GM10248 (cell line): ENCODE results near the gene TAF13.

Experiments used
- CTCF ChIA-PET: fragments of 300-600 bp; sonication (Branson Sonifier 250); formaldehyde crosslinking; extraction: SDS; loops from one replicate; lab custom pipeline; 2021; ENCODE audit warnings: antibody characterized with exemption; lab: Yijun Ruan, JAX
- POLR2A ChIA-PET: fragments of 350-650 bp; sonication (Branson Sonifier 250); formaldehyde crosslinking; extraction: SDS; loops from one replicate; lab custom pipeline; 2020; ENCODE audit warnings: antibody characterized with exemption; lab: Yijun Ruan, JAX
- DNase-seq: peaks from one replicate; pipeline ENCODE4 v3.0.0; 2012; ENCODE audit errors: extremely low spot score
- TF ChIP-seq, protein P1 (sequence below): IDR thresholded peaks from 2 replicates; pipeline ENCODE4 v1.5.1; 2012; ENCODE audit warnings: mild to moderate bottlenecking, low read depth; ENCODE audit errors: extremely low read depth, missing control alignments, control extremely low read depth

TAF13 gene

DNA sequence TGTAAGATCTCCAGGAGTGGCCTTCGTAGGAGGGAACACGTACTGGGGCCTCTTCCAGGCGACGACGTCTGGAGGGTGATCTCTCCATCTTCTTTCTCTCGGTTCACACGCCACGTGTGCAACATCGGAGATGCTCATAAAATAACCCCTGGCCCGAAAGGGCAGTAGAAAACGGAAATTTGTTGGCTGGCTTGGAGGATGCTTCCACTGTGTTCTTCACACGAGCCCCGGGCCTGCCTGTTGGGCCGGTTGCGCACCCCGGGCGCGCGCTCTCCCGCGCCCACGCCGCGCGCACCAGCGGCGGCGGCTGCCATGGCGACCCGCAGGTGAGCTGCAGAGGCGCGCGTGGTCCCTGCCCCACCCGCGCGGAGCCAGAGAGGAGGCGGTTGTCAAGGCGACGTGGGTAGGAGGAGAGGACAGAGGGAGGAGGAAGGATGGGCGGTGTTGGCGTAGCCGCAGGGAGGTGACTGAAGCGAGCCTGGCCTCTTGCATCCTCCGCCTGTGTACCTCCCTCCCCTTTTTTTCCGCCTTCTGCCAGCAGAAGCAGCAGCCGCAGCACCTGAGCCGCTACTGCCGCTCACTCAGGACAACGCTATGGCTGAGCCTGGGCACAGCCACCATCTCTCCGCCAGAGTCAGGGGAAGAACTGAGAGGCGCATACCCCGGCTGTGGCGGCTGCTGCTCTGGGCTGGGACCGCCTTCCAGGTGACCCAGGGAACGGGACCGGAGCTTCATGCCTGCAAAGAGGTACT is 38.0 kb upstream of the TAF13 start, which contains the start of gene ELAPOR1:
Gene ELAPOR1, plus strand, starts transcription at position 526 of the 752 bp plus-strand sequence. Its CDS starts 69 bp downstream, at position 595.
- DNase-seq: peak; percentile 76
- CTCF ChIA-PET: interaction anchor here (0.5 to 8.5 kb wide), 20 partner anchors 8 to 418 kb away, joined by 3 to 114 read pairs (median 5); partner anchors contain the start of gene TMEM167B

DNA sequence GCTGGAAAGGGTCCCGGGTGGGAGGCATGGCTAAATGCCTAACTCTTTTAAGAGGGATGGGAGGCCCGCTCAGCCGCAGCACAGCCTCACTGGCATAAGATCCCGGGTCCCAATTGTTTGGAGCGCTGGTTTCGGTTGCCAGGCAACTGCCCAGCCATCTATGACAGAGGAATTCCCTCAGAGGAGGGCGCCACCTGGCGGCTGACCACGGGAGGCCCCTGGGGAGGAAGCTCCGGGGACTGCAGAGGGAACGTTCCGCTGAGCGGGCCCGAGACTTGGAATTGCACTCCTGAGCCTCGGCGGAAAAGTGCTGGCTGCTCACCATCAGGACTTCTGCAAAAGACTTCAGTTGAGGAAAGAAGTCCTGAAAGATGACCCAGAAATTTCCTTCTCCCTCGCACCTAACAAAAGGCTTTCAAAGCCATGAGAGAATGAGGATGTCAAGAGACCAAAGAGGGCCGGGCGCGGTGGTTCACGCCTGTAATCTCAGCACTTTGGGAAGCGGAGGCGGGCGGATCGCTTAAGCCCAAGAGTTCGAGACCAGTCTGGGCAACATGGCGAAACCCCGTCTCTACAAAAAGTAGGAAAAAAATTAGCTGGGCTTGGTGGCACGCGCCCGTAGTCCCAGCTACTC is 37.0 kb upstream of the TAF13 start:
- peak; percentile 81 for DNase-seq
- CTCF ChIA-PET: interaction anchor here (0.6 to 8.5 kb wide), 45 partner anchors 9 to 600 kb away, joined by 3 to 114 read pairs (median 4); partner anchors contain the start of genes CLCC1, SARS1 and TMEM167B
- TF ChIP-seq, protein P1, sequence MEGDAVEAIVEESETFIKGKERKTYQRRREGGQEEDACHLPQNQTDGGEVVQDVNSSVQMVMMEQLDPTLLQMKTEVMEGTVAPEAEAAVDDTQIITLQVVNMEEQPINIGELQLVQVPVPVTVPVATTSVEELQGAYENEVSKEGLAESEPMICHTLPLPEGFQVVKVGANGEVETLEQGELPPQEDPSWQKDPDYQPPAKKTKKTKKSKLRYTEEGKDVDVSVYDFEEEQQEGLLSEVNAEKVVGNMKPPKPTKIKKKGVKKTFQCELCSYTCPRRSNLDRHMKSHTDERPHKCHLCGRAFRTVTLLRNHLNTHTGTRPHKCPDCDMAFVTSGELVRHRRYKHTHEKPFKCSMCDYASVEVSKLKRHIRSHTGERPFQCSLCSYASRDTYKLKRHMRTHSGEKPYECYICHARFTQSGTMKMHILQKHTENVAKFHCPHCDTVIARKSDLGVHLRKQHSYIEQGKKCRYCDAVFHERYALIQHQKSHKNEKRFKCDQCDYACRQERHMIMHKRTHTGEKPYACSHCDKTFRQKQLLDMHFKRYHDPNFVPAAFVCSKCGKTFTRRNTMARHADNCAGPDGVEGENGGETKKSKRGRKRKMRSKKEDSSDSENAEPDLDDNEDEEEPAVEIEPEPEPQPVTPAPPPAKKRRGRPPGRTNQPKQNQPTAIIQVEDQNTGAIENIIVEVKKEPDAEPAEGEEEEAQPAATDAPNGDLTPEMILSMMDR: peak; percentile 94
- POLR2A ChIA-PET: interaction anchor here (1.0 kb wide), 1 partner anchor 13 kb away, joined by 5 read pairs; no protein-coding TSS in a partner anchor

More for the DNA sequence above, 38.0 kb upstream of the TAF13 start, which contains the start of gene ELAPOR1:
- TF ChIP-seq, protein P1: no peak
- POLR2A ChIA-PET: interaction anchor here (0.8 kb wide), 1 partner anchor 14 kb away, joined by 4 read pairs; no protein-coding TSS in a partner anchor

DNA sequence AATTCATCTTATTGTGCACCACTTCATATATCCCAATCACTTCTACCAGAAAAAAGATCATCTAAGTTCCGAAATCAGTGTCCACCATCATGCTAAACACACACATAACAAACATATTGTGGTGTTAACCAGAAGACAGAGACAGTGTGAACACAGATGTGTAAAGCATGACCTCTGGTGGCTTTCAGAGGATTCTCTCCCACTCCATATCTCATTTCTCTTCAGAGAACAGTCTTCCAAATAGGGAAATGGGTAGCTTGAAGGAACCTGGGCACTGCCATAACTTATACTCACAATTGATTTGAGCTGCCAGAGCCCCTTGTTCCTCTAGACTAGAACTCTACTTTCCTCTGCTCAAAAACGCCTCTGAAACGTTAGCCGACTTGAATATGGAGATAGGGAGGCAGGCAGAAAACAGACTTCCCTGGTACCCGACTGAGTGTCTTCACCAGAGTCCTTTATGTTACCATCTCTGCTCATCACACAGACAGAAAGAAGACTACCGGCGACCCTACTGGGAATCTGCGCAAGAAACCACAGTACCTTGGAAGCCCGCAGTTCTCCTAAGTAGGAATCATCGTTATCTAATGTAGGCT is 36.4 kb upstream of the TAF13 start:
- DNase-seq: no peak
- TF ChIP-seq, protein P1: peak; percentile 46
- ChIA-PET POLR2A (interaction anchor here (1.0 kb wide), 1 partner anchor 12 kb away, joined by 5 read pairs; no protein-coding TSS in a partner anchor), CTCF (interaction anchor here (0.7 to 8.5 kb wide), 44 partner anchors 10 to 600 kb away, joined by 3 to 114 read pairs (median 4); partner anchors contain the start of genes CLCC1 and TMEM167B)

DNA sequence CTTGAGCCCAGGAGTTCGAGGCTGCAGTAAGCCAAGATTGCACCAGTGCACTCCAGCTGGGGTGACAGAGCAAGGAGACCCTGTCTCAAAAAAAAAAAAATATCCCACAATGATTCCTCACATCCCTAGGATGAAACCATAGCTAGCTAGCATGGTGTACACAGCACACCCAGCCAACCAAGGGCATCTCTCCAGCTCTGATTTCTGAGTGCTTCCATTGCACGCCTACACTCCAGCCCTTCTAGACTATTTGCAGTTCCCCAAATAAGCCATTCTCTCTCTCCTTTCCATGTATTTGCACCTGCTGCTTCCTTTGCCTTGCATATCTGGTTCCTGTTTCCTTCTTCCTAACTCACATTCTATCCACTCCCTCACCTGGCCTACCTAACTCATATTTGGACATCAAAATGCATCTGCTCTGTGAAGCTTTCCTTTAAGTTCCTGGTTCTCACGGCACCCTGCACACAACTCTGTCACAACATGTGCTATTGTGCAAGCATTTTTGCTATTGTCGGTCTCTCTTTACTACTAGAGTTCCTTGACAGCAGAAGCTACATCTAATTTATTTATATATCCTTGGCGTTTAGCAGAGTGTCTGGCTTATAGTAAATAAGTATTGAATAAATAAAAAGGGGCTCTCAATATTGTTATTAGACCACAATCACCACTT is 35.7 kb upstream of the TAF13 start:
- ChIA-PET POLR2A (interaction anchor here (0.7 kb wide), 1 partner anchor 143 kb away, joined by 5 read pairs; no protein-coding TSS in a partner anchor), CTCF (interaction anchor here (0.6 to 8.5 kb wide), 30 partner anchors 10 to 599 kb away, joined by 3 to 114 read pairs (median 5); partner anchors contain the start of gene CLCC1)
- TF ChIP-seq, protein P1: no peak
- no peak for DNase-seq

DNA sequence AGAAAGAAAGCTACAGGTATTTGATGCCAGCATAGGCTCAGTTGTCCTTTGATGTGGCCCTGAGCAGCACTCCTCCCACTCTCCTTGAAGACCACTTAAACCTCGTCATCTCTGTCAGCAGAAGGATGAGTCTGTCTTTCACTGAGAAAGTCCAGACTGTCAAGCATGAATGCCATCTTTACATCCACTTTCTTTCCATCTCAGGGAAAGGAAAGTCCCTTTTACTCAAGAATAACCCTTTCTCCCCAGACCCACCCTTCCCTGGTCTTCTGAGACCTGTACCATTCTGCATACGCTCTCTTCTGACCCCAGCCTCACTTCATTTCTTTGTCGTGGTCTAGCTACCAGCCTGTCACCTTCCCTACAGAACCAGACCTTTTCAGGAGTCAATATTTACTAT is 34.1 kb upstream of the TAF13 start:
- ChIA-PET POLR2A (no interaction called here), CTCF (interaction anchor here (0.9 to 8.5 kb wide), 6 partner anchors 9 to 282 kb away, joined by 3 to 114 read pairs (median 9); partner anchors contain the start of gene TMEM167B)
- TF ChIP-seq, protein P1: no peak
- no peak for DNase-seq
